Spleen (tissue), 11 donors: Measurements from ENCODE around the gene ART3. TPM values are rescaled to one million over a fixed set of nuclear protein-coding genes. Genes with fewer than 3 reads are reported as not detected.

Experiments
- DNase-seq: peaks from one replicate; pipeline ENCODE4 v3.0.0-alpha.2; 2020
- H3K27ac ChIP-seq, 8 donors: fragments of 200-600 bp; sonication (generic) in 7 of 8; 1 replicate in 4 of 8; 2 replicates in 4 of 8; pipeline versions ENCODE4 v1.5.0 to v1.8.0; 2016 to 2021; ENCODE audit warnings: inconsistent platforms in 4 of 8, mild to moderate bottlenecking in 4 of 8, moderate library complexity in 1 of 8
- H3K27me3 ChIP-seq, 7 donors: fragments of 200-600 bp; sonication (generic) in 6 of 7; replicated peaks in 1 of 7; 1 replicate in 4 of 7; 2 replicates in 3 of 7; pipeline versions ENCODE4 v1.5.0 to v1.8.0; 2016 to 2021; ENCODE audit warnings: inconsistent platforms in 3 of 7, mild to moderate bottlenecking in 1 of 7
- H3K36me3 ChIP-seq, 6 donors: fragments of 200-600 bp; sonication (generic) in 5 of 6; 1 replicate in 4 of 6; 2 replicates in 2 of 6; pipeline versions ENCODE4 v1.5.0 to v1.8.0; 2016 to 2021; ENCODE audit warnings: inconsistent platforms in 2 of 6
- H3K4me1 ChIP-seq, 6 donors: fragments of 200-600 bp; sonication (generic) in 5 of 6; 1 replicate in 3 of 6; 2 replicates in 3 of 6; pipeline versions ENCODE4 v1.5.0 to v1.8.0; 2016 to 2021; ENCODE audit warnings: inconsistent platforms in 3 of 6
- H3K4me3 ChIP-seq, 8 donors: fragments of 200-600 bp; sonication (generic) in 7 of 8; 1 replicate in 4 of 8; 2 replicates in 4 of 8; pipeline versions ENCODE4 v1.5.0 to v1.8.0; 2016 to 2021; ENCODE audit warnings: inconsistent platforms in 4 of 8, mild to moderate bottlenecking in 4 of 8, moderate library complexity in 2 of 8
- H3K9me3 ChIP-seq, 8 donors: fragments of 200-600 bp; sonication (generic) in 7 of 8; 1 replicate in 4 of 8; 2 replicates in 4 of 8; pipeline versions ENCODE4 v1.5.0 to v1.8.0; 2016 to 2021; ENCODE audit warnings: inconsistent platforms in 4 of 8
- CTCF ChIP-seq, 11 experiments: fragments of 200-600 bp in 7 of 11; fragments of 450-650 bp in 4 of 11; sonication (generic) in 4 of 11; IDR thresholded peaks in 8 of 11; conservative IDR thresholded peaks in 3 of 11; 1 replicate in 7 of 11; 2 replicates in 4 of 11; pipeline versions ENCODE4 v1.4.0 to v1.8.0; 2016 to 2021; ENCODE audit warnings: antibody characterized with exemption in 11 of 11, inconsistent platforms in 4 of 11, mild to moderate bottlenecking in 1 of 11
- POLR2A ChIP-seq, 3 donors: fragments of 450-650 bp; IDR thresholded peaks; one replicate each; pipeline ENCODE4 v1.5.1; 2017; ENCODE audit warnings: antibody characterized with exemption in 3 of 3, mild to moderate bottlenecking in 1 of 3
- POLR2AphosphoS5 ChIP-seq, 3 donors: sonication (generic); formaldehyde crosslinking; IDR thresholded peaks; one replicate each; pipeline ENCODE4 v1.5.1; 2017; ENCODE audit warnings: antibody characterized with exemption in 3 of 3
- WGBS, 5 donors: extraction: QIAGEN DNeasy Blood & Tissue Kit in 3 of 5; methylation state at CpG; one replicate each; pipeline versions ENCODE4 v1.1.5 to v1.1.7; 2013 to 2018; 5-methylcytosine and 5-hydroxymethylcytosine counted together
- intact Hi-C: fragments of 100-400 bp; cut with DNase I; formaldehyde crosslinking; loops from one replicate; pipeline ENCODE4 v1.15.0; 2023; ENCODE audit warnings: low total_unique reads
- polyA plus RNA-seq, 3 donors: library from polyadenylated mRNA; stranded (reverse); fragments of 200-250 nt; gene quantifications; one replicate each; pipeline ENCODE4 v1.2.1, GENCODE V29; 2013
- total RNA-seq, 7 donors: library from RNA; depleted of rRNA in 3 of 7; stranded (reverse); fragments of >200 nt in 3 of 7; fragmentation: NEBNext Ultra II Directional in 4 of 7; extraction: Animal tissue kit (Norgen Biotek cat#: 25700) in 4 of 7; gene quantifications; one replicate each; pipeline versions ENCODE4 v1.1.0 to v1.2.1, GENCODE V29; 2016 to 2021
- donor health status: healthy with polysubstance abuse.
- donor health status: DM: no; HTN: no; CAD: no; lungs with moderate emphysema.
- donor health status: DM: no; HTN: no; CAD: no.
- donor health status: Bipolar disorder and iron deficiency.
- donor health status: healthy.
- donor health status: DM: no; HTN: no; CAD: no.
- donor health status: DM: yes; HTN: yes; CAD: no.

ART3 gene
- total and polyA plus RNA-seq, 10 donors: 0.91 to 5.7 (median 3.1) TPM

- Histone ChIP-seq H3K27ac (no peak overlapping the region), H3K36me3 (no peaks in the 10 kb centered on the region), H3K27me3 (no peaks in the 10 kb centered on the region), H3K9me3 (no peaks in the 10 kb centered on the region), H3K4me1 (peaks cover 0 to 35% (median 13%) of the 10 kb centered on the region in 6 donors), H3K4me3 (no peak overlapping the region)
- intact Hi-C loops: no loop called here
- WGBS, 5 donors: 54 to 70% (median 63%) methylated on average over 3 of the region's 3 CpGs
- no peak for DNase-seq
- TF ChIP-seq CTCF (IDR thresholded peaks at IDR 0.05 in 8 of 11, conservative IDR thresholded peaks at IDR 0.05 in 3 of 11): no peak
- TF ChIP-seq POLR2AphosphoS5 (IDR thresholded peaks at IDR 0.05): no peak
- no peak for TF ChIP-seq POLR2A (IDR thresholded peaks at IDR 0.05)
Measured at GRCh38 chr4:76058888-76059426, 15.6 kb upstream of the ART3 start.

DNA sequence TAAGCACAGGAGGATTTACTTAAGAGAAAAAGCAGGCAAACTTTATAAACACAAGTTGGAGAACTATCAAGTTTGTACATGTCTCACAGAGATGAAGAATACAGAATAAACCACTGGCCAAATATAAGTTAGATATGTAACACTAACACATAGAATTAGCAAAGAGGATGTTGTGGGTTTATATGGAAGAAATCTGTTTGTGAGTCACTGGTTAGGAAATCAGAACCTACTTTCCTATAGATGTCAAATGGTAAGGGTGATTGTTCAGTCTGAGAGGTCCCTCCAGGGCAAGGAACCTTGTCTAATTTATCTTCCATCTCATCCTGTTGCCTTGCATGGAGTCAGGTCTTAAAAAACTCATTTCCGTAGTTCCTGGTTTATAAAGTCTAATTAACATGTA lies 14.8 kb upstream of the ART3 start:
- Histone ChIP-seq H3K4me1 (peaks cover 0 to 34% (median 11%) of the 10 kb centered on the region in 6 donors), H3K9me3 (no peaks in the 10 kb centered on the region), H3K27me3 (no peaks in the 10 kb centered on the region), H3K27ac (no peak overlapping the region), H3K4me3 (no peak overlapping the region), H3K36me3 (no peaks in the 10 kb centered on the region)
- no peak for DNase-seq
- TF ChIP-seq POLR2A (IDR thresholded peaks at IDR 0.05) (no peak), POLR2AphosphoS5 (IDR thresholded peaks at IDR 0.05) (no peak), CTCF (IDR thresholded peaks at IDR 0.05 in 8 of 11, conservative IDR thresholded peaks at IDR 0.05 in 3 of 11) (no peak)
- intact Hi-C loops: loop anchor here (10.0 kb wide), 1 partner anchor 165 kb away; no protein-coding TSS in a partner anchor
- 51 to 84% (median 77%) methylated on average over 1 of the region's 1 CpG for WGBS, 5 donors

DNA sequence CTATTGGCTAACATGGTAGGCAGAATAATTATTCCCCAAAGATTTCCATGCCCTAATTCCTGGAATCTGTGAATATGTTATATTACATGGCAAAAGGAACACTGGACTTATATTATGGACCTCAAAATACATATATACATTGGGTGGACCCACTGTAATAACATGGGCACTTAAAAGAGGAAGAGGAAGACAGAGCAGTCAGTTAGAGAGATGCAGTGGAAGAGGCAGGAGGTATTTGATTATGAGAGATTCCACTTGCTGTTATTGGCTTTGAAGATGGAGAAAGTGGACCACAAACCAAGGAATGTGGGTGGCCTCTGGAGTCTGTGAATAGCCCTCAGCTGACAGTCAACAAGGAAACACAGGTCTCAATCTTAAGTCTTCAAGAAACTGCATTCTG lies 14.0 kb upstream of the ART3 start:
- TF ChIP-seq POLR2A (IDR thresholded peaks at IDR 0.05) (no peak), POLR2AphosphoS5 (IDR thresholded peaks at IDR 0.05) (no peak), CTCF (IDR thresholded peaks at IDR 0.05 in 8 of 11, conservative IDR thresholded peaks at IDR 0.05 in 3 of 11) (no peak)
- Histone ChIP-seq H3K4me3 (no peak overlapping the region), H3K9me3 (no peaks in the 10 kb centered on the region), H3K27ac (no peak overlapping the region), H3K27me3 (no peaks in the 10 kb centered on the region), H3K36me3 (no peaks in the 10 kb centered on the region), H3K4me1 (peaks cover 0 to 26% (median 7%) of the 10 kb centered on the region in 6 donors)
- intact Hi-C loops: loop anchor here (10.0 kb wide), 1 partner anchor 166 kb away; no protein-coding TSS in a partner anchor
- DNase-seq: no peak

DNA sequence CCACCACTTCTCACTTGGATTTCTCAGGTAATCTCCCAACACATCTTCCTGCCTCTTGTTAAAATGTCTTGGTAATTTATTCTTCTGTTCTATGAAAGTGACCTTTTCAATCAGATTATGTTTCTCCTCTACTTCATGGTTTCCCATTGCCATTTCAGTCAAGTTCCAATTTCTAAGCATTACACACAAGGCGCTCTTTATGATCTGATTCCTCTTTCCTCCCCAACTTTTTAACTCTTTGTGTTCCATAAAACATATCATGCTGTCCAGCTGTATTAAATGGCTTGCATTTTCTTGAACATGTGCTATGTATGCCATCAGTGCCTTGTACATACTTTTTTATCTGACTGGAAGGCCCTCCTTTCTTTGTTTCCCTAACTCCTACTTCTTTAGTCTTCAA lies 13.1 kb upstream of the ART3 start:
- H3K36me3 ChIP-seq: no peaks in the 10 kb centered on the region
- H3K27ac ChIP-seq: peak overlapping the region in 1 of 8 donors; percentile 37
- WGBS, 5 donors: 46 to 82% (median 74%) methylated on average over 1 of the region's 1 CpG
- intact Hi-C loops: loop anchor here (10.0 kb wide), 1 partner anchor 167 kb away; no protein-coding TSS in a partner anchor
- H3K27me3 ChIP-seq: no peaks in the 10 kb centered on the region
- H3K9me3 ChIP-seq: no peaks in the 10 kb centered on the region
- H3K4me1 ChIP-seq: peaks cover 0 to 22% (median 7%) of the 10 kb centered on the region in 6 donors
- TF ChIP-seq POLR2A (IDR thresholded peaks at IDR 0.05) (no peak), CTCF (IDR thresholded peaks at IDR 0.05 in 8 of 11, conservative IDR thresholded peaks at IDR 0.05 in 3 of 11) (no peak), POLR2AphosphoS5 (IDR thresholded peaks at IDR 0.05) (no peak)
- H3K4me3 ChIP-seq: no peak overlapping the region
- no peak for DNase-seq
